Activated CD4-positive, alpha-beta T cell treated with anti-CD3 and anti-CD28 coated beads, Interleukin-2, amount 50 U/mL, for 4 hours (primary cell): Measurements from ENCODE around the gene VIPR1.
"Not testable (repeated sequence)": the region's sequence is repeated elsewhere in the genome, so short reads cannot be mapped to it uniquely, and the experiment has no call there.

ENCODE experiments used
- DNase-seq, 2 experiments: peaks; one replicate each; pipeline ENCODE4 v3.0.0-alpha.2; 2020

Gene VIPR1

GRCh38 chr3:42537350-42537749 is 34.9 kb downstream of the VIPR1 start:
- DNase-seq: no peak

- DNase-seq: peak; percentile 52 to 55
Measured at GRCh38 chr3:42539871-42540714, 37.6 kb downstream of the VIPR1 start.

- no peak for DNase-seq
Measured at GRCh38 chr3:42541079-42541478, 38.6 kb downstream of the VIPR1 start.

DNA sequence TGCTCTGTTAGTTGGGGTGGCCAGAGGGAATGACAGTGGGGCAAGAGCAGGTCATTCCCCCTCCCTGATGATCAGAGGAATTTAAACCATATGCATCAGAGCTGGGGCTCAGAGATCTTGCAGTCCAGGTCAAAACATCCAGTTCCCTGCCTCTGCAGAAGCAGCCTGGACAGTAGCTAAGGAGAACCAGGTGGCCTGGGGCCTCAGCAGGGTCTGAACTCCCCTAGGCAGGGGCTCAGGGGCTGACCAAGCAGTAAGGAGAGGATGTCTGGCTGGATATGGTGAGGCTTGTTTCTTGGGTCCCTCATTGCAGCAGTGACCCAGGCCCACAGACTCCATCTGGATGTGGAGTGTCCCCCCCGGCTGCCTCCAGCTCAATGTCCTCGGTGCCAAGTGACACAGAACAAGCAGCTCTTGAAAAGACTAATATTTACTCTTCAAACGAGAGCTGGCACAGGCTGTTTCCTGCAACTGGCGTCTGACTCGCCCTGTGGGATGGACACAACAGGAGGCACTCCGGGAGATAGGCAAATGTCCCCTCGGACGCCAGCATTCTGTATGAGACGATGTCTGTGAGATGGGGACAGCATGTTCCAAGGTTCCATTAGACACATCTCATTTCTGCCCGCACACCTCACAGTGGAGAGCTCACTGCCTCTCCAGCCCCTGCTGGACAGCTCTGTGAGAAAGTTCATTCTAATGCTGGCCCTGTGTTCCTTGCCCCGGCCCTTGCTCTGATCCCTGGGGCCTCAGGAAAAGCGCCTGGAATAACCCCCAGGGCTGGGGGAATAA is 42.2 kb downstream of the VIPR1 start:
- no peak for DNase-seq

GRCh38 chr3:42545284-42545900 is 42.9 kb downstream of the VIPR1 start:
- no peak for DNase-seq

- no peak for DNase-seq
Measured at GRCh38 chr3:42546691-42547213, 44.3 kb downstream of the VIPR1 start.

DNA sequence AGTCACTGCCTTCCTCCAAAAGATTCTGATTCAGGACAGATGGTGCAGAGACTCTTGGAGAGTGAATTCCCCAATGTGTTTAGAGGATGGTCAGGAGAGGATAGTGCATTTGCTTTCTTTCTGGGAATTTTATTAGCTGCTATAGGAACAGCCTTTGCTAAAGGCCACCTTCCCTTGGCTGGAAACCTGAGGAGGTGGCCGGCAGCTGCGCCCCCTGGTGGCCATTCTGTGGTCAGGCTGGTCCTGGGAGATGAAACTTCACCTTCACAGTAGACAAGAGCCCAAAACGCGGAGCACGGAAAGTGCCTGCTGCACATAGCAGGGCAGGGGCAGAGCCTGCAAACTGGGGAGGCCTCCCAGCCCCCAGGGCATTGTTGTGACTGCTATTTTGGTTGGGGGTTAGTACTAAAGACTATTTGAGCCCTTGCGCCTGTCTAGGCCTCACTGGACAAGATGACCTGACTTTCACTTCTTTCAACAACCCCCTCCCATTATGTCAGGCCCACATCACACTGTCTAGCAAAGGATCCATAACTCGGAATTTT is 45.0 kb downstream of the VIPR1 start:
- DNase-seq: peak; percentile 58 to 59

- no peak for DNase-seq
Measured at GRCh38 chr3:42549131-42549530, 46.7 kb downstream of the VIPR1 start.

DNA sequence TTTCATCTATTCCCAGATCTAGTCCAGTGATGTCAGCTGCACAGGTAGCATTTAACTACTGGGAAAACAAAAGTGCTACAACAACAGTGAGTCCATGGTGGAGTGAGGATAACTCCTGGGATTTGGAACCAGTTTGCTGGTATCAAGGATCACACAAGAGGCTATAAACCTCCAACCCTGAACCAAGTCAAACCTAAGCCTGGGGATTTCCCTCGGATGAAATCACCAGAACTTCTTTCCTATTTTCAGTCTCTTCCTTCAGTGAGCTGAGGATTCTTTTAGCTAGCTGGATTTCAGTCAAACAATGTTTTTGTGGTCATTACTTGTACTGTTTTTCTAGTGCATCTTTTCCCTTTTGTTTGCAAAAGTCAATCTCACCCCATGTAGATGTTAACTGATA is 47.8 kb downstream of the VIPR1 start:
- no peak for DNase-seq

DNA sequence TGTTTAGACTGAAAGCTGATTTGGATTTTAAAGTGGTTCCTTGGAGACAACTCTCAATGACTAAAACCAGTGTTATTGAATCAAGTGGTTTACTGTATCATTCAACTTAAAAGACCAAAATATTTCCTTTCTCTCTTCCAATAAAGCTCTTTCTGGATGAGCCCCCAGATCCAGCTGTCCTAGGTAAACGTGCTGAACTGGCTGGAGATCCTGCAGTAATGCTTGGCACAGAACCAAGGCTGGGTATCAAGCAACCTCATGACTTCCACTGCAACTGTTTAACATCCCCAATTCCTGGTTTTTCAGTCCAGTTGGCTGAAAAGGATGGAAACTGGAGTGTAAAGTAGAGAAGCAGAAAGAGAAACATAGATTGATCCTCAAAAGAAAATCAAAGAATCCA is 50.4 kb downstream of the VIPR1 start:
- no peak for DNase-seq

DNA sequence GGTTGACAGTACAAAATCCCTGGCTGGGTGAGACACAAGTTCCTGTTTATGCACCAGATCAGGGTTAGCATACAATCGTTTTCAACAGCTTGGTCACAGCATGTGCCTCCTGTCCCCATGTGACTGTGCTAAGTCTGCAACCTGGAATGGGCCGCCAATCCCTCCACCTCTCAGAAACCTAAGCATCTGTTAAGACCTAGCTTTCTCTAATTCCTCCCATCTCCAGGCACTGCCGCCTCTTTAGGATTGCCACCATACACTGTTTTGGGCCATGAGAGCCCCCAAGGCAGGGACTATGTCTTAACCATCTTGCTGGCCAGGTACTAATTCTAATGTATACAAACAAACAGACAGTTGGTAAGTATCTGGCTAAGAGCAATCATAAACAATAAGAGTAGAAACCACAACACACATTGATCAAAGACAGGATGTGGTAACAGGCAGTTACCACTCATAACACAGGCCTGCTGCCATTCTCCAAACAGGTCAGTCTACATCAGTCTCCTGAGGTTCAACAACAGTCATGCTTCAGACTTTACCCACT is 53.7 kb downstream of the VIPR1 start:
- DNase-seq: no peak

DNA sequence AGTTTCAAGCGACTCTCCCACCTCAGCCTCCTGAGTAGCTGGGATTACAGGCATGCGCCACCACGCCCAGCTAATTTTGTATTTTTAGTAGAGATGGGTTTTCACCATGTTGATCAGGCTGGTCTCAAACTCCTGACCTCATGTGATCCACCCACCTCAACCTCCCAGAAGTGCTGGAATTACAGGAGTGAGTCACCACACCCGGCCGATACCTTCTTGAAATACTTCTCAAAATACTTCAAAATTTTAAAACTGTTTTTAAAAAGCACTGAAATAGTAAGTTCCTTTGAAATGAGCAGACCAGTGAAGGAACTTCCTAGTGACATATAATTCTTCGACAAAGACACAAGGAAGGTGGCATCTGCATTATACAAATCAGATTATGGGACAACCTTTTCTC is 54.4 kb downstream of the VIPR1 start:
- DNase-seq: not testable (repeated sequence)

GRCh38 chr3:42557854-42558253 is 55.4 kb downstream of the VIPR1 start:
- no peak for DNase-seq

- DNase-seq: no peak
Measured at GRCh38 chr3:42562047-42562907, 59.8 kb downstream of the VIPR1 start.

DNA sequence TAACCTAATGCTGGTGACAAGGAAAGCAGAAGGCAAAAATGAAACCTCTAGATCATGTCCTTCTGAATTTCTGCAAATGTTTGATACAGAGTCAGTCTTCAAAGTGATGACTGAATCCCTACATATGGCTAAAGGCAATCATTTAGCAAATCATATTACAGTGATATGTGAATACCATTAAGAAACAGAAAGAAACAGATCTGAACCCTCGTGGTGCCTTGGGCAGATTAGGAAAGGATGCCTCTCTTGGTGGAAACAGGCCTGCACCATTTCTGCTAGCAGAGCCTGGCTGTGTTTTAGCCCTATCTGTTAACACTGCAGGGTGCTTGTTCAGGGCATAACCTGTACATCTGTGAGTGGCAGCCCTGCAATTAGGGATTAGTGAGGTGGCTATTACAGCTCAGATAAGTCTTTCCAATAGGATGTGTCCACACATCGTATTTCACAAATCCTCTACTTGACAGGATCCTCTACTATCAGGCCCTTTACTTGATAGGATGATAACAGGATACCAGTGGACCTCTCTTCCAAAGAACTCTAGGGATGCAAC is 67.2 kb downstream of the VIPR1 start:
- DNase-seq: no peak

GRCh38 chr3:42572278-42572677 is 69.8 kb downstream of the VIPR1 start:
- peak in 1 of 2 experiments; percentile 6 for DNase-seq

GRCh38 chr3:42575137-42575741 is 72.8 kb downstream of the VIPR1 start:
- no peak for DNase-seq

DNA sequence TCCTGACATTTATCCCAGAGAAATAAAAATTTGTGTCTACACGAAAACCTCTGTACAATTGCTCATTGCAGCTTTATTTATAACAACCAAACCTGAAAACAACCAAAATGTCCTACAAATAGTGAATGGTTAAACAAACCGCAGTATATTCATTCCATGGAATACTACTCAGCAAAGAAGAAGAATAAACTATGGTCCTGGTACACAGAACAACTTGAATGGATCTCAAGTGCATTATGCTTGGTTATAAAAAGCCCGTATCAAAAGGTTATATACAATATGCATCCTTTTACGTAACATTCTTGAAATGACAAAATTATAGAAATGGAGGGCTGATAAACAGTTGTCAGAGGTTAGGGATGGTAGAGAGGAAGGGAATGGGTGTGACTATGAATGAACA is 75.6 kb downstream of the VIPR1 start:
- no peak for DNase-seq

GRCh38 chr3:42579346-42579745 is 76.9 kb downstream of the VIPR1 start:
- not testable (repeated sequence) for DNase-seq

DNA sequence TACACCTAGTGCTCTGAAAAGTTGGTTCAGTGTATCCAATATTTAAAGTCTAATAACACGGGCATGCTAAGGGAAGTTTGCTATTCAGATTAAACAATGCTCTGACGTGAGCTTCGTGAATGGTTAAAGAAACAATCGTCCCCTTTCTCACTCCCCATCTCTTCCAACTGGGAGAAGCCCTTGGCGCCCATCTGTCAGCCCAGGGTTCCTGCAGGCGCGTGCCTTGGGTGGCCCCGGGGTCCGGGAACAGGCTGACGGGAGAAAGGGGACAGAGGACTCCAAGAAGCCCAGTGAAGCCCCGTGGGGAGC is 78.9 kb downstream of the VIPR1 start:
- DNase-seq: no peak
